Activated naive CD4-positive, alpha-beta T cell treated with anti-CD3 and anti-CD28 coated beads for 36 hours (primary cell): ENCODE measurements around the gene FUZ. TPM values are rescaled to one million over a fixed set of nuclear protein-coding genes. Genes with fewer than 3 reads are reported as not detected.

ENCODE experiments used
- CTCF ChIA-PET: fragments of 350-600 bp; sonication (Branson Sonifier 250); formaldehyde crosslinking; loops from one replicate; lab custom pipeline; 2021; ENCODE audit warnings: antibody characterized with exemption; lab: Charles Lee
- DNase-seq: peaks from one replicate; pipeline ENCODE4 v3.0.0-alpha.2; 2020
- H3K27ac Mint-ChIP-seq: one replicate; pipeline ENCODE4 v1.8.0; 2021; ENCODE audit warnings: mild to moderate bottlenecking, mixed read lengths
- H3K27me3 Mint-ChIP-seq: one replicate; pipeline ENCODE4 v1.8.0; 2021; ENCODE audit warnings: low read depth, mixed read lengths
- H3K36me3 Mint-ChIP-seq: one replicate; pipeline ENCODE4 v1.8.0; 2021; ENCODE audit warnings: low read depth, mixed read lengths
- H3K4me1 Mint-ChIP-seq: one replicate; pipeline ENCODE4 v1.8.0; 2021; ENCODE audit warnings: low read depth, mixed read lengths
- H3K4me3 Mint-ChIP-seq: one replicate; pipeline ENCODE4 v1.8.0; 2021; ENCODE audit warnings: mild to moderate bottlenecking, moderate library complexity, mixed read lengths
- H3K9me3 Mint-ChIP-seq: one replicate; pipeline ENCODE4 v1.8.0; 2021; ENCODE audit warnings: mixed read lengths
- intact Hi-C: fragments of 100-400 bp; cut with micrococcal nuclease; formaldehyde crosslinking; loops from one replicate; pipeline ENCODE4 v1.15.1; 2023
- total RNA-seq, 2 experiments: library from RNA; stranded (reverse); gene quantifications; one replicate each; pipeline ENCODE4 v1.2.3, GENCODE V29; 2021

The FUZ gene
- total RNA-seq, 2 experiments from 2014 or later = 14.5 to 14.9 TPM

- H3K4me1 Mint-ChIP-seq = peaks cover 38% of the 10 kb centered on the region
- H3K9me3 Mint-ChIP-seq = peaks cover 12% of the 10 kb centered on the region
- CTCF ChIA-PET = interaction anchor here (0.5 kb wide), 1 partner anchor 169 kb away, joined by 3 read pairs; no protein-coding TSS in a partner anchor
- no peak overlapping the region for H3K27ac Mint-ChIP-seq
- no peaks in the 10 kb centered on the region for H3K27me3 Mint-ChIP-seq
- DNase-seq = no peak
- intact Hi-C loops = no loop called here
- no peaks in the 10 kb centered on the region for H3K36me3 Mint-ChIP-seq
- H3K4me3 Mint-ChIP-seq = no peak overlapping the region
Measured at GRCh38 chr19:49848938-49849337, 35.8 kb upstream of the FUZ start.

GRCh38 chr19:49847731-49848696 is 34.9 kb upstream of the FUZ start:
- H3K4me3 Mint-ChIP-seq = no peak overlapping the region
- DNase-seq = no peak
- intact Hi-C loops = no loop called here
- CTCF ChIA-PET = interaction anchor here (0.6 to 0.9 kb wide), 3 partner anchors 43 to 100 kb away, joined by 3 read pairs; no protein-coding TSS in a partner anchor
- H3K4me1 Mint-ChIP-seq = peaks cover 35% of the 10 kb centered on the region
- H3K27me3 Mint-ChIP-seq = no peaks in the 10 kb centered on the region
- H3K27ac Mint-ChIP-seq = no peak overlapping the region
- H3K9me3 Mint-ChIP-seq = peaks cover 12% of the 10 kb centered on the region
- no peaks in the 10 kb centered on the region for H3K36me3 Mint-ChIP-seq

- Mint-ChIP-seq H3K27ac (no peak overlapping the region), H3K9me3 (peaks cover 12% of the 10 kb centered on the region), H3K4me3 (no peak overlapping the region), H3K4me1 (peaks cover 23% of the 10 kb centered on the region), H3K36me3 (no peaks in the 10 kb centered on the region), H3K27me3 (no peaks in the 10 kb centered on the region)
- no peak for DNase-seq
- CTCF ChIA-PET = no interaction called here
- intact Hi-C loops = no loop called here
Measured at GRCh38 chr19:49846408-49846807, 33.3 kb upstream of the FUZ start.

GRCh38 chr19:49845414-49845813 is 32.3 kb upstream of the FUZ start:
- intact Hi-C loops = no loop called here
- no peaks in the 10 kb centered on the region for H3K27me3 Mint-ChIP-seq

GRCh38 chr19:49844138-49845095 is 31.3 kb upstream of the FUZ start:
- H3K9me3 Mint-ChIP-seq = peaks cover 6% of the 10 kb centered on the region
- H3K4me3 Mint-ChIP-seq = no peak overlapping the region
- no peak for DNase-seq
- no peaks in the 10 kb centered on the region for H3K27me3 Mint-ChIP-seq
- H3K27ac Mint-ChIP-seq = no peak overlapping the region
- no peaks in the 10 kb centered on the region for H3K36me3 Mint-ChIP-seq
- CTCF ChIA-PET = interaction anchor here (0.6 kb wide), 2 partner anchors 276 to 1250 kb away, joined by 4 to 5 read pairs; no protein-coding TSS in a partner anchor
- intact Hi-C loops = no loop called here
- H3K4me1 Mint-ChIP-seq = peaks cover 15% of the 10 kb centered on the region

More at GRCh38 chr19:49845414-49845813, 32.3 kb upstream of the FUZ start:
- CTCF ChIA-PET = interaction anchor here (0.6 kb wide), 1 partner anchor 1249 kb away, joined by 5 read pairs; no protein-coding TSS in a partner anchor
- Mint-ChIP-seq H3K9me3 (peaks cover 12% of the 10 kb centered on the region), H3K4me1 (peaks cover 23% of the 10 kb centered on the region), H3K4me3 (no peak overlapping the region), H3K27ac (no peak overlapping the region), H3K36me3 (no peaks in the 10 kb centered on the region)
- no peak for DNase-seq

- H3K4me3 Mint-ChIP-seq = no peak overlapping the region
- no peak overlapping the region for H3K27ac Mint-ChIP-seq
- no peaks in the 10 kb centered on the region for H3K27me3 Mint-ChIP-seq
- H3K9me3 Mint-ChIP-seq = no peaks in the 10 kb centered on the region
- DNase-seq = no peak
- peaks cover 4% of the 10 kb centered on the region for H3K36me3 Mint-ChIP-seq
- CTCF ChIA-PET = no interaction called here
- H3K4me1 Mint-ChIP-seq = peaks cover 4% of the 10 kb centered on the region
- intact Hi-C loops = no loop called here
Measured at GRCh38 chr19:49843265-49843664, 30.2 kb upstream of the FUZ start.

- H3K36me3 Mint-ChIP-seq = peaks cover 12% of the 10 kb centered on the region
- H3K27ac Mint-ChIP-seq = no peak overlapping the region
- H3K4me1 Mint-ChIP-seq = no peaks in the 10 kb centered on the region
- no peak for DNase-seq
- H3K4me3 Mint-ChIP-seq = no peak overlapping the region
- no peaks in the 10 kb centered on the region for H3K9me3 Mint-ChIP-seq
- H3K27me3 Mint-ChIP-seq = no peaks in the 10 kb centered on the region
- CTCF ChIA-PET = no interaction called here
- intact Hi-C loops = no loop called here
Measured at GRCh38 chr19:49840736-49841249, 27.7 kb upstream of the FUZ start.

- no peak overlapping the region for H3K4me3 Mint-ChIP-seq
- CTCF ChIA-PET = no interaction called here
- H3K4me1 Mint-ChIP-seq = no peaks in the 10 kb centered on the region
- intact Hi-C loops = no loop called here
- no peak for DNase-seq
- no peaks in the 10 kb centered on the region for H3K27me3 Mint-ChIP-seq
- no peaks in the 10 kb centered on the region for H3K9me3 Mint-ChIP-seq
- H3K27ac Mint-ChIP-seq = no peak overlapping the region
- H3K36me3 Mint-ChIP-seq = peaks cover 12% of the 10 kb centered on the region
Measured at GRCh38 chr19:49840321-49840720, 27.2 kb upstream of the FUZ start.

GRCh38 chr19:49839713-49840112 is 26.6 kb upstream of the FUZ start:
- no peak for DNase-seq
- intact Hi-C loops = no loop called here
- H3K27me3 Mint-ChIP-seq = no peaks in the 10 kb centered on the region
- H3K27ac Mint-ChIP-seq = no peak overlapping the region
- H3K36me3 Mint-ChIP-seq = peaks cover 14% of the 10 kb centered on the region
- no peaks in the 10 kb centered on the region for H3K9me3 Mint-ChIP-seq
- CTCF ChIA-PET = no interaction called here
- H3K4me3 Mint-ChIP-seq = no peak overlapping the region
- H3K4me1 Mint-ChIP-seq = no peaks in the 10 kb centered on the region

GRCh38 chr19:49838885-49839588 is 25.9 kb upstream of the FUZ start:
- CTCF ChIA-PET = no interaction called here
- H3K4me1 Mint-ChIP-seq = no peaks in the 10 kb centered on the region
- peaks cover 16% of the 10 kb centered on the region for H3K36me3 Mint-ChIP-seq
- intact Hi-C loops = no loop called here
- H3K9me3 Mint-ChIP-seq = no peaks in the 10 kb centered on the region
- no peak for DNase-seq
- H3K27me3 Mint-ChIP-seq = no peaks in the 10 kb centered on the region
- H3K27ac Mint-ChIP-seq = no peak overlapping the region
- H3K4me3 Mint-ChIP-seq = no peak overlapping the region

- Mint-ChIP-seq H3K36me3 (peaks cover 16% of the 10 kb centered on the region), H3K9me3 (no peaks in the 10 kb centered on the region), H3K4me1 (no peaks in the 10 kb centered on the region), H3K27ac (no peak overlapping the region), H3K27me3 (no peaks in the 10 kb centered on the region), H3K4me3 (no peak overlapping the region)
- CTCF ChIA-PET = no interaction called here
- intact Hi-C loops = no loop called here
- DNase-seq = no peak
Measured at GRCh38 chr19:49837425-49837824, 24.3 kb upstream of the FUZ start.

GRCh38 chr19:49837009-49837310 is 23.9 kb upstream of the FUZ start:
- no peak overlapping the region for H3K4me3 Mint-ChIP-seq
- CTCF ChIA-PET = no interaction called here
- H3K27me3 Mint-ChIP-seq = no peaks in the 10 kb centered on the region
- peaks cover 16% of the 10 kb centered on the region for H3K36me3 Mint-ChIP-seq
- no peak overlapping the region for H3K27ac Mint-ChIP-seq
- H3K9me3 Mint-ChIP-seq = no peaks in the 10 kb centered on the region
- intact Hi-C loops = no loop called here
- no peaks in the 10 kb centered on the region for H3K4me1 Mint-ChIP-seq
- DNase-seq = no peak
